ENCODE results near the gene NETO2. TPM values are rescaled to one million over a fixed set of nuclear protein-coding genes. Genes with fewer than 3 reads are reported as not detected.
"Not testable (repeated sequence)": the region's sequence is repeated elsewhere in the genome, so short reads cannot be mapped to it uniquely, and the experiment has no call there.

NETO2 gene
- total RNA-seq, 1 experiment from 2014 or later: 54.4 TPM

GRCh38 chr16:47156680-47157215 lies 13.0 kb upstream of the NETO2 start:
- Histone ChIP-seq H2AFZ (no peak overlapping the region), H3F3A (ENCODE audit: insufficient read depth, low read depth) (no peaks in the 10 kb centered on the region), H3K36me3 (ENCODE audit: low read depth) (no peaks in the 10 kb centered on the region), H3K9me2 (ENCODE audit: insufficient read depth) (no peaks in the 10 kb centered on the region), H3K27ac (no peak overlapping the region), H4K20me1 (ENCODE audit: insufficient read depth) (no peaks in the 10 kb centered on the region), H3K27me3 (ENCODE audit: insufficient read depth, low read depth) (no peaks in the 10 kb centered on the region), H3K4me3 (no peak overlapping the region), H3K9me3 (ENCODE audit: insufficient read depth, low read depth) (no peaks in the 10 kb centered on the region), H3K79me2 (ENCODE audit: low read depth) (no peaks in the 10 kb centered on the region), H3K4me1 (replicated peaks; ENCODE audit: insufficient read depth) (no peaks in the 10 kb centered on the region), H3K4me2 (no peak overlapping the region)
- TF ChIP-seq CTCF (conservative IDR thresholded peaks at IDR 0.05) (no peak), EZH2 (IDR thresholded peaks at IDR 0.05; ENCODE audit: low read depth) (no peak)
- intact Hi-C loops (cut with micrococcal nuclease; ENCODE audit: unreplicated experiment): no loop called here
- ChIA-PET POLR2A (ENCODE audit: unreplicated experiment) (no interaction called here), CTCF (no interaction called here)
- no TSS peak for BruUV-seq (replicated peaks)
- DNase-seq: no peak

- H3F3A ChIP-seq (ENCODE audit: insufficient read depth, low read depth); POLR2A ChIA-PET (ENCODE audit: unreplicated experiment); H3K9me2 ChIP-seq (ENCODE audit: insufficient read depth); H3K27ac ChIP-seq; H3K36me3 ChIP-seq (ENCODE audit: low read depth); BruUV-seq (replicated peaks); H3K9me3 ChIP-seq (ENCODE audit: insufficient read depth, low read depth); intact Hi-C loops (cut with micrococcal nuclease; ENCODE audit: unreplicated experiment); H4K20me1 ChIP-seq (ENCODE audit: insufficient read depth); H2AFZ ChIP-seq; H3K4me2 ChIP-seq; H3K4me3 ChIP-seq; CTCF ChIA-PET; H3K4me1 ChIP-seq (replicated peaks; ENCODE audit: insufficient read depth); H3K79me2 ChIP-seq (ENCODE audit: low read depth); DNase-seq; H3K27me3 ChIP-seq (ENCODE audit: insufficient read depth, low read depth): not testable (repeated sequence)
Measured at GRCh38 chr16:47152501-47152900, 8.8 kb upstream of the NETO2 start.

GRCh38 chr16:47150067-47150466 lies 6.3 kb upstream of the NETO2 start:
- Histone ChIP-seq H4K20me1 (ENCODE audit: insufficient read depth) (no peaks in the 10 kb centered on the region), H3K4me1 (replicated peaks; ENCODE audit: insufficient read depth) (no peaks in the 10 kb centered on the region), H2AFZ (no peak overlapping the region), H3K36me3 (ENCODE audit: low read depth) (no peaks in the 10 kb centered on the region), H3K27me3 (ENCODE audit: insufficient read depth, low read depth) (no peaks in the 10 kb centered on the region), H3F3A (ENCODE audit: insufficient read depth, low read depth) (no peaks in the 10 kb centered on the region), H3K4me2 (no peak overlapping the region), H3K9me3 (ENCODE audit: insufficient read depth, low read depth) (no peaks in the 10 kb centered on the region), H3K27ac (no peak overlapping the region), H3K9me2 (ENCODE audit: insufficient read depth) (no peaks in the 10 kb centered on the region), H3K79me2 (ENCODE audit: low read depth) (no peaks in the 10 kb centered on the region), H3K4me3 (no peak overlapping the region)
- ChIA-PET POLR2A (ENCODE audit: unreplicated experiment) (no interaction called here), CTCF (no interaction called here)
- intact Hi-C loops (cut with micrococcal nuclease; ENCODE audit: unreplicated experiment): no loop called here
- BruUV-seq (replicated peaks): no TSS peak
- no peak for DNase-seq
- TF ChIP-seq CTCF (conservative IDR thresholded peaks at IDR 0.05): no peak
- no peak for TF ChIP-seq EZH2 (IDR thresholded peaks at IDR 0.05; ENCODE audit: low read depth)

GRCh38 chr16:47144559-47144877 lies 773 bp upstream of the NETO2 start:
- DNase-seq: no peak
- no peaks in the 10 kb centered on the region for H3F3A ChIP-seq (ENCODE audit: insufficient read depth, low read depth)
- peak overlapping the region; percentile 93 for H3K4me2 ChIP-seq
- ChIA-PET POLR2A (ENCODE audit: unreplicated experiment) (no interaction called here), CTCF (interaction anchor here (1.6 kb wide), 1 partner anchor 1020 kb away, joined by 10 read pairs; no protein-coding TSS in a partner anchor)
- no peak overlapping the region for H3K27ac ChIP-seq
- H3K27me3 ChIP-seq (ENCODE audit: insufficient read depth, low read depth): no peaks in the 10 kb centered on the region
- intact Hi-C loops (cut with micrococcal nuclease; ENCODE audit: unreplicated experiment): loop anchor here (5.0 kb wide), 2 partner anchors 197 to 318 kb away; partner anchors contain the start of genes ITFG1 and PHKB
- peak overlapping the region; percentile 81 for H2AFZ ChIP-seq
- no peaks in the 10 kb centered on the region for H3K36me3 ChIP-seq (ENCODE audit: low read depth)
- peaks cover 9% of the 10 kb centered on the region; the same call in 1 of the 2 replicates for H3K4me1 ChIP-seq (replicated peaks; ENCODE audit: insufficient read depth)
- no peak for TF ChIP-seq EZH2 (IDR thresholded peaks at IDR 0.05; ENCODE audit: low read depth)
- no peak; the same call in 1 of the 2 replicates for TF ChIP-seq CTCF (conservative IDR thresholded peaks at IDR 0.05)
- H3K79me2 ChIP-seq (ENCODE audit: low read depth): peaks cover 31% of the 10 kb centered on the region
- no peaks in the 10 kb centered on the region for H4K20me1 ChIP-seq (ENCODE audit: insufficient read depth)
- BruUV-seq (replicated peaks): no TSS peak
- H3K9me3 ChIP-seq (ENCODE audit: insufficient read depth, low read depth): no peaks in the 10 kb centered on the region
- no peaks in the 10 kb centered on the region for H3K9me2 ChIP-seq (ENCODE audit: insufficient read depth)
- H3K4me3 ChIP-seq: peak overlapping the region; percentile 65; the same call in 1 of the 2 replicates

Measured in PC-9 (cell line).